ENCODE results near the gene LRP2BP. TPM values are rescaled to one million over a fixed set of nuclear protein-coding genes. Genes with fewer than 3 reads are reported as not detected.

LRP2BP gene
- total RNA-seq, 4 donors from 2014 or later = 0.55 to 1.5 (median 1.2) TPM

- DNase-seq (ENCODE audit: low spot score in 2 of 2) = no peak
- 77 to 87% methylated on average over 7 of the region's 7 CpGs for WGBS, 2 donors
- intact Hi-C loops (cut with DNase I; ENCODE audit: low total_unique reads) = no loop called here
- TF ChIP-seq CTCF (IDR thresholded peaks at IDR 0.05) (no peak), POLR2A (IDR thresholded peaks at IDR 0.05) (no peak)
- H3K4me3 ChIP-seq (ENCODE audit: low read depth, poor library complexity, severe bottlenecking) = no peak overlapping the region
These were observed 37.8 kb downstream of the LRP2BP start for GRCh38 chr4:185357733-185358440.

DNA sequence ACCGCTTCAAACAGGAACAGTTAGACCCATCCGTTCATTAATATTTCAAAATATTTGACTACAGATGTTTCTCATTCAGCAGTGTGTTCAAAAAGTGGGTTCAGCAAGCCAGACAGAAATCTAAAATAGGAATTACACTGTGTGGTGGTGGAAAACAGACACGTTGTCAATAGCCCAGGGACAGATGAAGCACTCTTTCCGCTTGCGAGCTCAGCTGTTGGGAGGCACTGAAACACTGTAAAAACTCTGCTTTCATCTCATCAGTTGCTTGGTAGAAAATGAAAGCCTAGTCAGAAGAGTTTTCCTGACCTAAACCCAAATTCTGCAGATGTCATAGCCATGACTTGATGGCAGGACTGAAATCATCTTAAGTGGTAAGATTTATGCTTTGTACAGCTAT, 38.5 kb downstream of the LRP2BP start:
- TF ChIP-seq POLR2A (IDR thresholded peaks at IDR 0.05) (no peak), CTCF (IDR thresholded peaks at IDR 0.05) (no peak)
- DNase-seq (ENCODE audit: low spot score in 2 of 2) = no peak
- intact Hi-C loops (cut with DNase I; ENCODE audit: low total_unique reads) = no loop called here
- no peak overlapping the region for H3K4me3 ChIP-seq (ENCODE audit: low read depth, poor library complexity, severe bottlenecking)
- 51 to 60% methylated on average over 5 of the region's 5 CpGs for WGBS, 2 donors

- intact Hi-C loops (cut with DNase I; ENCODE audit: low total_unique reads) = no loop called here
- DNase-seq (ENCODE audit: low spot score in 2 of 2) = no peak
- no peak overlapping the region for H3K4me3 ChIP-seq (ENCODE audit: low read depth, poor library complexity, severe bottlenecking)
- WGBS, 2 donors = 96 to 100% methylated on average over 2 of the region's 2 CpGs
- no peak for TF ChIP-seq POLR2A (IDR thresholded peaks at IDR 0.05)
- no peak for TF ChIP-seq CTCF (IDR thresholded peaks at IDR 0.05)
These were observed 43.0 kb downstream of the LRP2BP start for GRCh38 chr4:185352741-185353140.

- intact Hi-C loops (cut with DNase I; ENCODE audit: low total_unique reads) = no loop called here
- DNase-seq (ENCODE audit: low spot score in 2 of 2) = no peak
- WGBS, 2 donors = 84 to 91% methylated on average over 7 of the region's 7 CpGs
- TF ChIP-seq CTCF (IDR thresholded peaks at IDR 0.05) = no peak
- TF ChIP-seq POLR2A (IDR thresholded peaks at IDR 0.05) = no peak
- no peak overlapping the region for H3K4me3 ChIP-seq (ENCODE audit: low read depth, poor library complexity, severe bottlenecking)
These were observed 43.5 kb downstream of the LRP2BP start for GRCh38 chr4:185352202-185352601.

DNA sequence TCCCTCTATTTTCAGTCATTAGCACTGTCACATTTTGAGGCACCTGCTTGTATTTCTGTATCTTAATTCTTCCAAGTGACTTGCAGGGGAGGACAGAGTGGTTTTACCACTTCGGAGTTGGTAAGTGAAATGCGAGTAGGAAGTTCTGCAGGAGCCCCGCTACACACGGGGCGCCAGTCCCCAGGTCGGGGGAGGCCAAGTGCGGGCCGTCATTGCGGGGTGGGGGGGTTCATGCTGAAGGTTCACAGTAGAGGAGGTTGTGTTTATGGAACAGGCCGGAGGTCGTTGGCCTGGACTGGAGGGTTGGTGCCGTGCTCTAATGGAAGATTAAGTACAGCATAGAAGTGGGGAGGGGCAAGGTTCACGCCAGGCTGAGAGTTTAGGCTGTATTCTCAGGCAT, 44.0 kb downstream of the LRP2BP start:
- WGBS, 2 donors = 93 to 94% methylated on average over 13 of the region's 13 CpGs
- H3K4me3 ChIP-seq (ENCODE audit: low read depth, poor library complexity, severe bottlenecking) = no peak overlapping the region
- DNase-seq (ENCODE audit: low spot score in 2 of 2) = no peak
- no peak for TF ChIP-seq CTCF (IDR thresholded peaks at IDR 0.05)
- TF ChIP-seq POLR2A (IDR thresholded peaks at IDR 0.05) = no peak
- intact Hi-C loops (cut with DNase I; ENCODE audit: low total_unique reads) = no loop called here

Measured in lower leg skin (tissue), 4 donors.